IgD-negative memory B cell (primary cell): ENCODE data around the gene KLHL14. TPM values are rescaled to one million over a fixed set of nuclear protein-coding genes. Genes with fewer than 3 reads are reported as not detected.

Source experiments
- H3K27ac Mint-ChIP-seq, 3 donors: one replicate each; pipeline ENCODE4 v1.8.0; 2020 to 2022; ENCODE audit warnings: mild to moderate bottlenecking in 3 of 3, mixed read lengths in 3 of 3, moderate library complexity in 1 of 3
- H3K27me3 Mint-ChIP-seq: one replicate; pipeline ENCODE4 v1.8.0; 2021; ENCODE audit warnings: mixed read lengths
- H3K36me3 Mint-ChIP-seq: one replicate; pipeline ENCODE4 v1.8.0; 2020; ENCODE audit warnings: mild to moderate bottlenecking, mixed read lengths
- H3K4me1 Mint-ChIP-seq, 3 donors: one replicate each; pipeline ENCODE4 v1.8.0; 2020 to 2022; ENCODE audit warnings: mixed read lengths in 3 of 3, mild to moderate bottlenecking in 1 of 3
- H3K4me3 Mint-ChIP-seq, 4 donors: one replicate each; pipeline ENCODE4 v1.8.0; 2020 to 2022; ENCODE audit warnings: mild to moderate bottlenecking in 4 of 4, mixed read lengths in 4 of 4, moderate library complexity in 3 of 4
- H3K9me3 Mint-ChIP-seq, 3 donors: one replicate each; pipeline ENCODE4 v1.8.0; 2020 to 2021; ENCODE audit warnings: mixed read lengths in 3 of 3, mild to moderate bottlenecking in 1 of 3
- polyA plus RNA-seq: library from polyadenylated mRNA; unstranded; fragments of 300-500 nt; fragmentation: Illumina TruSeq; gene quantifications from one replicate; pipeline ENCODE4 v1.2.3, GENCODE V29; 2021

KLHL14 gene
- polyA plus RNA-seq, 1 donor from 2014 or later: 22.5 TPM

- Mint-ChIP-seq H3K36me3 (no peaks in the 10 kb centered on the region), H3K27me3 (no peaks in the 10 kb centered on the region), H3K27ac (no peak overlapping the region), H3K4me1 (peaks cover 4 to 7% (median 6%) of the 10 kb centered on the region in 3 donors), H3K4me3 (no peak overlapping the region), H3K9me3 (no peaks in the 10 kb centered on the region)
Observed at GRCh38 chr18:32714571-32715148, 58.2 kb downstream of the KLHL14 start.

- H3K4me1 Mint-ChIP-seq: peaks cover 4 to 10% (median 7%) of the 10 kb centered on the region in 3 donors
- no peaks in the 10 kb centered on the region for H3K27me3 Mint-ChIP-seq
- no peak overlapping the region for H3K4me3 Mint-ChIP-seq
- peaks cover 1% of the 10 kb centered on the region for H3K36me3 Mint-ChIP-seq
- no peaks in the 10 kb centered on the region for H3K9me3 Mint-ChIP-seq
- H3K27ac Mint-ChIP-seq: no peak overlapping the region
Observed at GRCh38 chr18:32712860-32713259, 60.0 kb downstream of the KLHL14 start.

GRCh38 chr18:32711862-32712261 is 61.0 kb downstream of the KLHL14 start:
- H3K9me3 Mint-ChIP-seq: no peaks in the 10 kb centered on the region
- H3K4me3 Mint-ChIP-seq: no peak overlapping the region
- H3K4me1 Mint-ChIP-seq: peaks cover 4 to 10% (median 5%) of the 10 kb centered on the region in 3 donors
- no peaks in the 10 kb centered on the region for H3K27me3 Mint-ChIP-seq
- H3K36me3 Mint-ChIP-seq: peaks cover 1% of the 10 kb centered on the region
- H3K27ac Mint-ChIP-seq: no peak overlapping the region

GRCh38 chr18:32707586-32707985 is 65.2 kb downstream of the KLHL14 start:
- H3K4me1 Mint-ChIP-seq: peaks cover 5 to 10% (median 5%) of the 10 kb centered on the region in 3 donors
- no peak overlapping the region for H3K4me3 Mint-ChIP-seq
- H3K27ac Mint-ChIP-seq: no peak overlapping the region
- H3K9me3 Mint-ChIP-seq: peaks cover 0 to 2% (median 0%) of the 10 kb centered on the region in 3 donors
- H3K36me3 Mint-ChIP-seq: peaks cover 1% of the 10 kb centered on the region
- no peaks in the 10 kb centered on the region for H3K27me3 Mint-ChIP-seq

- H3K4me3 Mint-ChIP-seq: no peak overlapping the region
- peak overlapping the region in 1 of 3 donors; percentile 51 for H3K27ac Mint-ChIP-seq
- H3K9me3 Mint-ChIP-seq: peaks cover 0 to 2% (median 0%) of the 10 kb centered on the region in 3 donors
- no peaks in the 10 kb centered on the region for H3K27me3 Mint-ChIP-seq
- peaks cover 5 to 10% (median 5%) of the 10 kb centered on the region in 3 donors for H3K4me1 Mint-ChIP-seq
- H3K36me3 Mint-ChIP-seq: peaks cover 1% of the 10 kb centered on the region
Observed at GRCh38 chr18:32707147-32707546, 65.7 kb downstream of the KLHL14 start.

- peaks cover 6 to 17% (median 8%) of the 10 kb centered on the region in 3 donors for H3K4me1 Mint-ChIP-seq
- H3K27ac Mint-ChIP-seq: no peak overlapping the region
- no peaks in the 10 kb centered on the region for H3K27me3 Mint-ChIP-seq
- H3K36me3 Mint-ChIP-seq: peaks cover 1% of the 10 kb centered on the region
- H3K9me3 Mint-ChIP-seq: peaks cover 0 to 2% (median 0%) of the 10 kb centered on the region in 3 donors
- no peak overlapping the region for H3K4me3 Mint-ChIP-seq
Observed at GRCh38 chr18:32701313-32701712, 71.5 kb downstream of the KLHL14 start.

GRCh38 chr18:32698153-32698552 is 74.7 kb downstream of the KLHL14 start:
- Mint-ChIP-seq H3K4me1 (peaks cover 3 to 11% (median 3%) of the 10 kb centered on the region in 3 donors), H3K27me3 (no peaks in the 10 kb centered on the region), H3K27ac (peak overlapping the region in 1 of 3 donors; percentile 45), H3K4me3 (no peak overlapping the region), H3K9me3 (no peaks in the 10 kb centered on the region), H3K36me3 (peaks cover 1% of the 10 kb centered on the region)

GRCh38 chr18:32696376-32696775 is 76.4 kb downstream of the KLHL14 start:
- Mint-ChIP-seq H3K27ac (no peak overlapping the region), H3K27me3 (no peaks in the 10 kb centered on the region), H3K4me3 (no peak overlapping the region), H3K9me3 (no peaks in the 10 kb centered on the region), H3K4me1 (peaks cover 3 to 10% (median 3%) of the 10 kb centered on the region in 3 donors), H3K36me3 (peaks cover under 1% of the 10 kb centered on the region)

- H3K4me1 Mint-ChIP-seq: peaks cover 0 to 3% (median 2%) of the 10 kb centered on the region in 3 donors
- H3K27me3 Mint-ChIP-seq: no peaks in the 10 kb centered on the region
- no peak overlapping the region for H3K4me3 Mint-ChIP-seq
- H3K27ac Mint-ChIP-seq: no peak overlapping the region
- no peaks in the 10 kb centered on the region for H3K36me3 Mint-ChIP-seq
- H3K9me3 Mint-ChIP-seq: no peaks in the 10 kb centered on the region
Observed at GRCh38 chr18:32695534-32695933, 77.3 kb downstream of the KLHL14 start.

GRCh38 chr18:32688821-32689220 is 84.0 kb downstream of the KLHL14 start:
- Mint-ChIP-seq H3K27me3 (no peaks in the 10 kb centered on the region), H3K4me3 (no peak overlapping the region), H3K36me3 (peaks cover 3% of the 10 kb centered on the region), H3K9me3 (no peaks in the 10 kb centered on the region), H3K27ac (no peak overlapping the region), H3K4me1 (no peaks in the 10 kb centered on the region)

GRCh38 chr18:32684940-32685339 is 87.9 kb downstream of the KLHL14 start:
- Mint-ChIP-seq H3K27me3 (no peaks in the 10 kb centered on the region), H3K27ac (no peak overlapping the region), H3K4me1 (no peaks in the 10 kb centered on the region), H3K36me3 (peaks cover 3% of the 10 kb centered on the region), H3K4me3 (no peak overlapping the region), H3K9me3 (no peaks in the 10 kb centered on the region)

- Mint-ChIP-seq H3K27ac (no peak overlapping the region), H3K9me3 (no peaks in the 10 kb centered on the region), H3K4me3 (no peak overlapping the region), H3K27me3 (no peaks in the 10 kb centered on the region), H3K36me3 (peaks cover 3% of the 10 kb centered on the region), H3K4me1 (no peaks in the 10 kb centered on the region)
Observed at GRCh38 chr18:32684096-32684495, 88.7 kb downstream of the KLHL14 start.

- Mint-ChIP-seq H3K9me3 (no peaks in the 10 kb centered on the region), H3K27me3 (no peaks in the 10 kb centered on the region), H3K27ac (no peak overlapping the region), H3K4me3 (no peak overlapping the region), H3K36me3 (peaks cover 3% of the 10 kb centered on the region), H3K4me1 (no peaks in the 10 kb centered on the region)
Observed at GRCh38 chr18:32683044-32683443, 89.8 kb downstream of the KLHL14 start.

- Mint-ChIP-seq H3K27ac (no peak overlapping the region), H3K9me3 (no peaks in the 10 kb centered on the region), H3K27me3 (no peaks in the 10 kb centered on the region), H3K36me3 (peaks cover 2% of the 10 kb centered on the region), H3K4me3 (no peak overlapping the region), H3K4me1 (peaks cover 0 to 2% (median 0%) of the 10 kb centered on the region in 3 donors)
Observed at GRCh38 chr18:32677578-32677977, 95.2 kb downstream of the KLHL14 start.

- no peak overlapping the region for H3K4me3 Mint-ChIP-seq
- peaks cover 0 to 2% (median 0%) of the 10 kb centered on the region in 3 donors for H3K4me1 Mint-ChIP-seq
- no peak overlapping the region for H3K27ac Mint-ChIP-seq
- H3K27me3 Mint-ChIP-seq: no peaks in the 10 kb centered on the region
- H3K36me3 Mint-ChIP-seq: peaks cover 2% of the 10 kb centered on the region
- no peaks in the 10 kb centered on the region for H3K9me3 Mint-ChIP-seq
Observed at GRCh38 chr18:32674491-32674890, 98.3 kb downstream of the KLHL14 start.

GRCh38 chr18:32672398-32672797 is 100.4 kb downstream of the KLHL14 start:
- H3K9me3 Mint-ChIP-seq: no peaks in the 10 kb centered on the region
- peaks cover 0 to 2% (median 0%) of the 10 kb centered on the region in 3 donors for H3K4me1 Mint-ChIP-seq
- no peaks in the 10 kb centered on the region for H3K27me3 Mint-ChIP-seq
- no peak overlapping the region for H3K27ac Mint-ChIP-seq
- no peak overlapping the region for H3K4me3 Mint-ChIP-seq
- H3K36me3 Mint-ChIP-seq: peaks cover 2% of the 10 kb centered on the region
